A549 (cell line): ENCODE measurements around the gene IRF6.

Source experiments
- CTCF ChIP-seq: fragments of >200 bp; sonication (Bioruptor Twin); formaldehyde crosslinking; IDR thresholded peaks from 3 replicates; pipeline ENCODE4 v1.5.1; 2016
- KDM1A ChIP-seq: fragments of 200-600 bp; sonication (generic); IDR thresholded peaks from 2 replicates; pipeline ENCODE4 v1.6.1; 2016; ENCODE audit warnings: low read depth, mild to moderate bottlenecking
- ZNF302 ChIP-seq: fragments of 250-450 bp; sonication (Bioruptor Pico); IDR thresholded peaks from 2 replicates; pipeline ENCODE4 v1.9.0; 2021; ENCODE audit warnings: inconsistent platforms, mild to moderate bottlenecking, moderate library complexity

GRCh38 chr1:209769171-209769904, 36.6 kb downstream of the IRF6 start:
- TF ChIP-seq ZNF302 (CRISPR knock-in tag) (no peak), KDM1A (no peak), CTCF (no peak)
